ENCODE results near the gene RARA. TPM values are rescaled to one million over a fixed set of nuclear protein-coding genes. Genes with fewer than 3 reads are reported as not detected.

The RARA gene
- total and polyA plus RNA-seq, 11 donors, result 14.1 to 41.4 (median 19.4) TPM

DNA sequence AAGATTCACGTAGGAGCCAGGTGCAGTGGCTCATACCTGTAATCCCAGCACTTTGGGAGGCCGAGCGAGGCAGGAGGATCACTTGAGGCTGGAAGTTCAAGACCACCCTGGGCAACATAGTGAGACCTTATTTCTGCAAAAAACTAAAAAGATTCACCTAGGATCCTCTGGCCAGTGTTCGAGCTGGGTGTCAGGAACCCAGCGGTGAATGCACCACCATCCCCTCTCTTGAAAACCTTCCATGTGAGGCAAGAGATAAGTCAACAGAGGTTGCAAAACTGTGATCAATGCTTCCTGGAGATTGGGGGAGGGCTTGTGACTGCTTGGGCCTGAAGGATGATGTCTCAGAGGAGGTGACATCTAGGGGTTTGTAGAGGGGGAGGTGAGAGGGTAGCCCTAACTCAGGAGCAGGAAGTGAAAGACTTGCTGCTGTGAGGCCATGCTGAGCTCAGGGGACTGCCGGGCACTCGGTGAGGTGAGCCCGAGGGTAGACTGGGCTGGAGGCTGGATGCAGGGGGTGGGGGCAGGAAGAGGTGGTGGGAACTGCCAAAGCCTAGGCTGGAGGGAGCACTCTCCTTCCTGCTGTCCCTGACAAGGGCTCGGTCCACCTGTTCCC, 43.9 kb downstream of the RARA start:
- H3K4me3 ChIP-seq, result no peak overlapping the region
- H3K27me3 ChIP-seq, result no peaks in the 10 kb centered on the region
- ATAC-seq (no peak), DNase-seq (peak in 1 of 5 donors; percentile 27)
- TF ChIP-seq POLR2A (IDR thresholded peaks at IDR 0.05) (no peak), CTCF (IDR thresholded peaks at IDR 0.05) (no peak)
- H3K4me1 ChIP-seq, result peaks cover 19 to 65% (median 49%) of the 10 kb centered on the region in 12 donors
- peaks cover 3 to 86% (median 69%) of the 10 kb centered on the region in 9 donors for H3K36me3 ChIP-seq
- WGBS, 4 donors, result 75 to 82% (median 78%) methylated on average over 9 of the region's 9 CpGs
- H3K9me3 ChIP-seq, result no peaks in the 10 kb centered on the region
- intact Hi-C loops (cut with DNase I), result loop anchor here in 4 of 10 donors (5.0 to 10.0 kb wide), 4 partner anchors 138 to 182 kb away; partner anchors contain the start of gene WIPF2 (in 1 of the 4)
- H3K27ac ChIP-seq, result peak overlapping the region in 1 of 12 donors; percentile 27

GRCh38 chr17:40354221-40355122, 45.5 kb downstream of the RARA start:
- TF ChIP-seq POLR2A (IDR thresholded peaks at IDR 0.05) (no peak), CTCF (IDR thresholded peaks at IDR 0.05) (no peak)
- no peaks in the 10 kb centered on the region for H3K9me3 ChIP-seq
- no peaks in the 10 kb centered on the region for H3K27me3 ChIP-seq
- peaks cover 3 to 73% (median 57%) of the 10 kb centered on the region in 9 donors for H3K36me3 ChIP-seq
- H3K4me3 ChIP-seq, result no peak overlapping the region
- peak in 2 of 5 donors; percentile 26 to 28 for DNase-seq
- H3K27ac ChIP-seq, result peak overlapping the region in 3 of 12 donors; percentile 9 to 60 (median 33)
- H3K4me1 ChIP-seq, result peaks cover 5 to 57% (median 35%) of the 10 kb centered on the region in 12 donors
- intact Hi-C loops (cut with DNase I), result loop anchor here (1.0 to 10.0 kb wide), 9 partner anchors 51 to 208 kb away; partner anchors contain the start of genes TOP2A (in 1 of the 10) and WIPF2 (in 1 of the 10)
- 69 to 81% (median 77%) methylated on average over 14 to 30 of the region's 30 CpGs for WGBS, 4 donors
- ATAC-seq, result no peak

DNA sequence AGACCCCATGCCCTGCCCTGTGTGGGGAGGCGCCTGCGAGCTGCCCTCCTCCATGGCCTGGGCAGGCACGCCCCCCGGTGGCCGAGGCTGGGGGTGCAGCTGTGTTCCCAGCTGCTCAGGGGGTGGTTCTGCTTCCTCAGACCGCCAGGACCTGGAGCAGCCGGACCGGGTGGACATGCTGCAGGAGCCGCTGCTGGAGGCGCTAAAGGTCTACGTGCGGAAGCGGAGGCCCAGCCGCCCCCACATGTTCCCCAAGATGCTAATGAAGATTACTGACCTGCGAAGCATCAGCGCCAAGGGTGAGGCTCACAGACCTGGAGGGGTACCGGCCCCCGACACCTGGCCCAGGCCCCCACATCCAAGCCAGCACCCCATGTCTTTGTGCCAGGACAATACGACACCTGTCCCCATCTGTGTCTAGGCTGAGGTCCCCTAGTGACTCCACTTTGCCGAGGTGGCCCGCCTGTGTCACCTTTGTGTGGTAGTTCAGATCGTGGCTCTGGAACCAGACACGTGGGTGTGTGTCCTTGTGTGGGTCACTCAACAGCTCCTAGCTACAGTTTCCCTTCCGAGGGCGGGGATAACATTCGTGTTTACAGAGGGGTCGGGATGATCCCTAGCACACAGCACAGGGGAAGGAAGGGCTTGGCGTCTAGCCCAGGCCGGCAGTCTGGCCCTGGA, 46.3 kb downstream of the RARA start:
- DNase-seq (peak; percentile 72 to 91 (median 79)), ATAC-seq (peak; percentile 48 to 70 (median 66))
- no peak overlapping the region for H3K4me3 ChIP-seq
- intact Hi-C loops (cut with DNase I), result loop anchor here in 8 of 10 donors (1.0 to 10.0 kb wide), 9 partner anchors 52 to 207 kb away; partner anchors contain the start of genes TOP2A (in 1 of the 8) and WIPF2 (in 1 of the 8)
- peak overlapping the region in 6 of 12 donors; percentile 39 to 60 (median 55) for H3K27ac ChIP-seq
- peaks cover 0 to 49% (median 27%) of the 10 kb centered on the region in 12 donors for H3K4me1 ChIP-seq
- H3K27me3 ChIP-seq, result no peaks in the 10 kb centered on the region
- no peak for TF ChIP-seq POLR2A (IDR thresholded peaks at IDR 0.05)
- peak; percentile 93 to 99 (median 97) for TF ChIP-seq CTCF (IDR thresholded peaks at IDR 0.05)
- H3K36me3 ChIP-seq, result peaks cover 3 to 67% (median 52%) of the 10 kb centered on the region in 9 donors
- 37 to 51% (median 42%) methylated on average over 13 to 29 of the region's 29 CpGs for WGBS, 4 donors
- H3K9me3 ChIP-seq, result no peaks in the 10 kb centered on the region
